Activated T-cell treated with anti-CD3 and anti-CD28 coated beads for 24 hours (primary cell): ENCODE measurements around the gene KY.
"Not testable (repeated sequence)": the region's sequence is repeated elsewhere in the genome, so short reads cannot be mapped to it uniquely, and the experiment has no call there.

ENCODE experiments used
- DNase-seq: peaks from one replicate; pipeline ENCODE4 v3.0.0-alpha.2; 2020; ENCODE audit warnings: low read depth

The KY gene

GRCh38 chr3:134601539-134602439, 49.0 kb downstream of the KY start:
- DNase-seq, result no peak

GRCh38 chr3:134600685-134601463, 49.9 kb downstream of the KY start:
- DNase-seq, result peak; percentile 45

GRCh38 chr3:134600206-134600605, 50.6 kb downstream of the KY start:
- DNase-seq, result no peak

- no peak for DNase-seq
Observed at GRCh38 chr3:134598763-134599545, 51.9 kb downstream of the KY start.

- DNase-seq, result no peak
Observed at GRCh38 chr3:134597390-134597970, 53.3 kb downstream of the KY start.

GRCh38 chr3:134594986-134595385, 55.8 kb downstream of the KY start:
- not testable (repeated sequence) for DNase-seq

GRCh38 chr3:134594331-134594741, 56.5 kb downstream of the KY start:
- no peak for DNase-seq

- no peak for DNase-seq
Observed at GRCh38 chr3:134592806-134593205, 58.0 kb downstream of the KY start.

- DNase-seq, result no peak
Observed at GRCh38 chr3:134590766-134591165, 60.1 kb downstream of the KY start.

GRCh38 chr3:134579141-134579665, 71.6 kb downstream of the KY start:
- no peak for DNase-seq

- DNase-seq, result no peak
Observed at GRCh38 chr3:134576831-134577230, 74.0 kb downstream of the KY start.

- no peak for DNase-seq
Observed at GRCh38 chr3:134576426-134576825, 74.4 kb downstream of the KY start.

- not testable (repeated sequence) for DNase-seq
Observed at GRCh38 chr3:134569899-134570298, 80.9 kb downstream of the KY start.

- no peak for DNase-seq
Observed at GRCh38 chr3:134568790-134569189, 82.0 kb downstream of the KY start.

- no peak for DNase-seq
Observed at GRCh38 chr3:134567605-134568004, 83.2 kb downstream of the KY start.

- no peak for DNase-seq
Observed at GRCh38 chr3:134564991-134565390, 85.8 kb downstream of the KY start.

GRCh38 chr3:134563601-134564000, 87.2 kb downstream of the KY start:
- DNase-seq, result no peak

- no peak for DNase-seq
Observed at GRCh38 chr3:134562055-134562454, 88.8 kb downstream of the KY start.

- no peak for DNase-seq
Observed at GRCh38 chr3:134559591-134559990, 91.2 kb downstream of the KY start.
